ENCODE data around the gene SH2D2A.
"Not testable (repeated sequence)": the region's sequence is repeated elsewhere in the genome, so short reads cannot be mapped to it uniquely, and the experiment has no call there.

The SH2D2A gene

GRCh38 chr1:156767101-156767878 is 49.4 kb downstream of the SH2D2A start, which contains the start of gene PRCC:
PRCC (plus strand) TSS chr1:156767535; CDS start chr1:156767772, 237 bp downstream.
- peak; percentile 100 for DNase-seq

- no peak for DNase-seq
Observed at GRCh38 chr1:156766298-156767100, 50.1 kb downstream of the SH2D2A start.

- DNase-seq: peak; percentile 91
Observed at GRCh38 chr1:156765666-156766065, 51.0 kb downstream of the SH2D2A start.

- not testable (repeated sequence) for DNase-seq
Observed at GRCh38 chr1:156765136-156765535, 51.5 kb downstream of the SH2D2A start.

- DNase-seq: no peak
Observed at GRCh38 chr1:156760796-156761104, 55.9 kb downstream of the SH2D2A start.

GRCh38 chr1:156760092-156760795 is 56.4 kb downstream of the SH2D2A start:
- DNase-seq: no peak

GRCh38 chr1:156757572-156758253 is 58.9 kb downstream of the SH2D2A start:
- DNase-seq: not testable (repeated sequence)

- no peak for DNase-seq
Observed at GRCh38 chr1:156756355-156756754, 60.3 kb downstream of the SH2D2A start.

Measured in MV-4-11 (cell line).